ENCODE measurements around the gene MREG. TPM values are rescaled to one million over a fixed set of nuclear protein-coding genes. Genes with fewer than 3 reads are reported as not detected.

MREG gene
- total and polyA plus RNA-seq, 10 of the 15 experiments (the other 5 are each of a cell fraction or from before 2014, with no cell fraction given) = 6.9 to 45.0 (median 28.5) TPM

DNA sequence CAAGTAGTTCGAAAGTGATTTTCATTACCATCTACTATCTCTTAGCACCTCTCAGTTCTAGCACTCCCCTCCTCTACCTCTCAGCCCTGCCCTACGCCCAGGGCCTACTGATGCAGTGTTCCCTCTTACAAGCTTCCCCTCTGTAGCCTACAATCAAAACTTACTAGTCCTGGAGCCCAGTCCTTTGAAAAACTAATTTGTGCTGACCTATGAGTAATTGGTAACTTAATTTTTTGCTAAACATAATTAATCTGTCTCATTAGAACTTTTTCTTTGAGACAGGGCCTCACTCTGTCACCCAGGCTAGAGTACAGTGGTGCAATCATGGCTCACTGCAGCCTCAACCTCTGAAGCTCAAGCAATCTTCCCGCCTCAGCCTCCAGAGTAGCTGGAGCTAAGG is 44.9 kb downstream of the MREG start (continued):
- TF ChIP-seq, protein P1, sequence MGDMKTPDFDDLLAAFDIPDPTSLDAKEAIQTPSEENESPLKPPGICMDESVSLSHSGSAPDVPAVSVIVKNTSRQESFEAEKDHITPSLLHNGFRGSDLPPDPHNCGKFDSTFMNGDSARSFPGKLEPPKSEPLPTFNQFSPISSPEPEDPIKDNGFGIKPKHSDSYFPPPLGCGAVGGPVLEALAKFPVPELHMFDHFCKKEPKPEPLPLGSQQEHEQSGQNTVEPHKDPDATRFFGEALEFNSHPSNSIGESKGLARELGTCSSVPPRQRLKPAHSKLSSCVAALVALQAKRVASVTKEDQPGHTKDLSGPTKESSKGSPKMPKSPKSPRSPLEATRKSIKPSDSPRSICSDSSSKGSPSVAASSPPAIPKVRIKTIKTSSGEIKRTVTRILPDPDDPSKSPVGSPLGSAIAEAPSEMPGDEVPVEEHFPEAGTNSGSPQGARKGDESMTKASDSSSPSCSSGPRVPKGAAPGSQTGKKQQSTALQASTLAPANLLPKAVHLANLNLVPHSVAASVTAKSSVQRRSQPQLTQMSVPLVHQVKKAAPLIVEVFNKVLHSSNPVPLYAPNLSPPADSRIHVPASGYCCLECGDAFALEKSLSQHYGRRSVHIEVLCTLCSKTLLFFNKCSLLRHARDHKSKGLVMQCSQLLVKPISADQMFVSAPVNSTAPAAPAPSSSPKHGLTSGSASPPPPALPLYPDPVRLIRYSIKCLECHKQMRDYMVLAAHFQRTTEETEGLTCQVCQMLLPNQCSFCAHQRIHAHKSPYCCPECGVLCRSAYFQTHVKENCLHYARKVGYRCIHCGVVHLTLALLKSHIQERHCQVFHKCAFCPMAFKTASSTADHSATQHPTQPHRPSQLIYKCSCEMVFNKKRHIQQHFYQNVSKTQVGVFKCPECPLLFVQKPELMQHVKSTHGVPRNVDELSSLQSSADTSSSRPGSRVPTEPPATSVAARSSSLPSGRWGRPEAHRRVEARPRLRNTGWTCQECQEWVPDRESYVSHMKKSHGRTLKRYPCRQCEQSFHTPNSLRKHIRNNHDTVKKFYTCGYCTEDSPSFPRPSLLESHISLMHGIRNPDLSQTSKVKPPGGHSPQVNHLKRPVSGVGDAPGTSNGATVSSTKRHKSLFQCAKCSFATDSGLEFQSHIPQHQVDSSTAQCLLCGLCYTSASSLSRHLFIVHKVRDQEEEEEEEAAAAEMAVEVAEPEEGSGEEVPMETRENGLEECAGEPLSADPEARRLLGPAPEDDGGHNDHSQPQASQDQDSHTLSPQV (IDR thresholded peaks at IDR 0.05) = no peak

DNA sequence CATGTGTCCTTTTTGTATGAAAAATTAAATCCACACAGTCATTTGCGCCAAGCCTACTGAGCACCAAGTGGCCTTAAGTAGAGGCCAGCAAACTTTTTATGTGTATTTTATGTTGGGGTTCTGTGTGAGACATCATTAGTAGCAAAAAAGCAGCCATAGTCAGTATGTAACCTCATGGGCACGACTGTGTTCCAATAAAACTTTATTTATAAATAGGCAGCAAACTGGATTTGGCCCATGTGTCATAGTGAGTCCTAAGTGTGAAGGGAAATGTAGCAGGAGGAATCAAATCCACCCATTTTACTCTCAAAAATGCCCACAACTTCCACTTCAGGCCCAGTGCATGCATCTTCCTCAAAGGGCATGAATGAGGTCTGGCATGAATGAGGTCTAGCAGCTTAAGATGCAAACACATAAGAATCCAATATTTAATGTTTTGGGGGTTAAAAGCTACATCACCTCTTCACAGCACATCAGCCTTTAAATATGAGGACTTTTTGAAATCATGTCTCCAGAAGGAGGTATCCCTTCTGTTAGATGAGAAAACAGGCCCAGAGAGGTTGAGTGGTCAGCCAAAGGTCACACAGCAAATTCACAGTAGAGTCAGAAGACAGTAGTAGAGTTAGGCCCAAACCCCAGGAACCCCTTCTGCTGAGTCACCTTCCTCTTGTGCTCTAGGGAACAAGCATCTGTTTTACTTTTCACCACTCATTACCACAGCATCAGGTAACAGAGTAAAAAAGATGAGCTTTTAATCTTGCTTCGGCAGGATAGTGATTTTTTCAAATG is 45.6 kb downstream of the MREG start:
- ChIA-PET SMC1A (ENCODE audit: uncharacterized antibody, unreplicated experiment) (interaction anchor here (1.4 to 2.7 kb wide), 11 partner anchors 9 to 55 kb away, joined by 4 to 18 read pairs (median 8); no protein-coding TSS in a partner anchor), CTCF (interaction anchor here (1.0 to 5.3 kb wide), 6 partner anchors 9 to 66 kb away, joined by 3 to 37 read pairs (median 4); no protein-coding TSS in a partner anchor), POLR2A (interaction anchor here (1.1 to 1.5 kb wide), 3 partner anchors 44 to 65 kb away, joined by 3 read pairs; no protein-coding TSS in a partner anchor), RAD21 (ENCODE audit: unreplicated experiment) (interaction anchor here (1.0 to 2.0 kb wide), 4 partner anchors 37 to 44 kb away, joined by 3 to 8 read pairs (median 5); no protein-coding TSS in a partner anchor)
- ATAC-seq (peak; percentile 13; the same call in 1 of the 3 replicates), DNase-seq (ENCODE audit: low read depth, low spot score) (no peak), FAIRE-seq (no peak)
- Histone ChIP-seq H4K20me1 (ENCODE audit: control insufficient read depth, insufficient read depth) (no peaks in the 10 kb centered on the region), H3K4me2 (ENCODE audit: control insufficient read depth, insufficient read depth) (no peak overlapping the region), H3K4me1 (ENCODE audit: control insufficient read depth, insufficient read depth, low read length) (peaks cover 5% of the 10 kb centered on the region; the same call in 1 of the 2 replicates), H2AFZ (ENCODE audit: control insufficient read depth, low read depth, low read length) (no peak overlapping the region), H3K4me3 (no peak overlapping the region), H3K9me3 (replicated peaks; ENCODE audit: control insufficient read depth, insufficient read depth, low read length) (no peaks in the 10 kb centered on the region; the same call in 1 of the 3 replicates), H3K27me3 (replicated peaks in 1 of 2; ENCODE audit: control insufficient read depth in 2 of 2, insufficient read depth in 2 of 2, low read length in 1 of 2) (no peaks in the 10 kb centered on the region), H3K79me2 (ENCODE audit: control insufficient read depth, insufficient read depth, low read length) (peaks cover 42% of the 10 kb centered on the region), H3K36me3 (ENCODE audit: control insufficient read depth in 2 of 2, insufficient read depth in 2 of 2, low read length in 1 of 2) (peaks cover 3 to 9% of the 10 kb centered on the region in 2 experiments), H3K27ac (ENCODE audit: control insufficient read depth, insufficient read depth) (no peak overlapping the region), H3K9ac (ENCODE audit: control insufficient read depth, insufficient read depth, low read length) (no peak overlapping the region)
- intact Hi-C loops (cut with micrococcal nuclease; ENCODE audit: unreplicated experiment) (no loop called here), in situ Hi-C loops (cut with MboI) (no loop called here)
- WGBS (ENCODE audit: insufficient coverage, insufficient replicate concordance, low lambda C conversion rate, missing lambda C conversion rate) = 66% methylated on average over 3 of the region's 3 CpGs
- no peak for TF ChIP-seq CEBPB (IDR thresholded peaks at IDR 0.05; ENCODE audit: borderline replicate concordance in 1 of 2, low read depth in 2 of 2, low read length in 2 of 2)
- TF ChIP-seq HDAC6 (IDR thresholded peaks at IDR 0.05; ENCODE audit: unreplicated experiment) = no peak
- TF ChIP-seq SMARCA5 (IDR thresholded peaks at IDR 0.05) = peak; percentile 93
- TF ChIP-seq, protein P2, sequence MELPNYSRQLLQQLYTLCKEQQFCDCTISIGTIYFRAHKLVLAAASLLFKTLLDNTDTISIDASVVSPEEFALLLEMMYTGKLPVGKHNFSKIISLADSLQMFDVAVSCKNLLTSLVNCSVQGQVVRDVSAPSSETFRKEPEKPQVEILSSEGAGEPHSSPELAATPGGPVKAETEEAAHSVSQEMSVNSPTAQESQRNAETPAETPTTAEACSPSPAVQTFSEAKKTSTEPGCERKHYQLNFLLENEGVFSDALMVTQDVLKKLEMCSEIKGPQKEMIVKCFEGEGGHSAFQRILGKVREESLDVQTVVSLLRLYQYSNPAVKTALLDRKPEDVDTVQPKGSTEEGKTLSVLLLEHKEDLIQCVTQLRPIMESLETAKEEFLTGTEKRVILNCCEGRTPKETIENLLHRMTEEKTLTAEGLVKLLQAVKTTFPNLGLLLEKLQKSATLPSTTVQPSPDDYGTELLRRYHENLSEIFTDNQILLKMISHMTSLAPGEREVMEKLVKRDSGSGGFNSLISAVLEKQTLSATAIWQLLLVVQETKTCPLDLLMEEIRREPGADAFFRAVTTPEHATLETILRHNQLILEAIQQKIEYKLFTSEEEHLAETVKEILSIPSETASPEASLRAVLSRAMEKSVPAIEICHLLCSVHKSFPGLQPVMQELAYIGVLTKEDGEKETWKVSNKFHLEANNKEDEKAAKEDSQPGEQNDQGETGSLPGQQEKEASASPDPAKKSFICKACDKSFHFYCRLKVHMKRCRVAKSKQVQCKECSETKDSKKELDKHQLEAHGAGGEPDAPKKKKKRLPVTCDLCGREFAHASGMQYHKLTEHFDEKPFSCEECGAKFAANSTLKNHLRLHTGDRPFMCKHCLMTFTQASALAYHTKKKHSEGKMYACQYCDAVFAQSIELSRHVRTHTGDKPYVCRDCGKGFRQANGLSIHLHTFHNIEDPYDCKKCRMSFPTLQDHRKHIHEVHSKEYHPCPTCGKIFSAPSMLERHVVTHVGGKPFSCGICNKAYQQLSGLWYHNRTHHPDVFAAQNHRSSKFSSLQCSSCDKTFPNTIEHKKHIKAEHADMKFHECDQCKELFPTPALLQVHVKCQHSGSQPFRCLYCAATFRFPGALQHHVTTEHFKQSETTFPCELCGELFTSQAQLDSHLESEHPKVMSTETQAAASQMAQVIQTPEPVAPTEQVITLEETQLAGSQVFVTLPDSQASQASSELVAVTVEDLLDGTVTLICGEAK (IDR thresholded peaks at IDR 0.05; ENCODE audit: borderline replicate concordance) = peak; percentile 87
- no TSS peak for BruUV-seq (replicated peaks)
